NCI-H774 (cell line): ENCODE data around the gene KRTAP1-5.
"Not testable (repeated sequence)": the region's sequence is repeated elsewhere in the genome, so short reads cannot be mapped to it uniquely, and the experiment has no call there.

Experiments used
- DNase-seq: peaks from one replicate; lab custom pipeline; 2025; lab: John Stamatoyannopoulos, UW

The KRTAP1-5 gene

GRCh38 chr17:41048441-41048840 lies 21.4 kb upstream of the KRTAP1-5 start:
- no peak for DNase-seq

DNA sequence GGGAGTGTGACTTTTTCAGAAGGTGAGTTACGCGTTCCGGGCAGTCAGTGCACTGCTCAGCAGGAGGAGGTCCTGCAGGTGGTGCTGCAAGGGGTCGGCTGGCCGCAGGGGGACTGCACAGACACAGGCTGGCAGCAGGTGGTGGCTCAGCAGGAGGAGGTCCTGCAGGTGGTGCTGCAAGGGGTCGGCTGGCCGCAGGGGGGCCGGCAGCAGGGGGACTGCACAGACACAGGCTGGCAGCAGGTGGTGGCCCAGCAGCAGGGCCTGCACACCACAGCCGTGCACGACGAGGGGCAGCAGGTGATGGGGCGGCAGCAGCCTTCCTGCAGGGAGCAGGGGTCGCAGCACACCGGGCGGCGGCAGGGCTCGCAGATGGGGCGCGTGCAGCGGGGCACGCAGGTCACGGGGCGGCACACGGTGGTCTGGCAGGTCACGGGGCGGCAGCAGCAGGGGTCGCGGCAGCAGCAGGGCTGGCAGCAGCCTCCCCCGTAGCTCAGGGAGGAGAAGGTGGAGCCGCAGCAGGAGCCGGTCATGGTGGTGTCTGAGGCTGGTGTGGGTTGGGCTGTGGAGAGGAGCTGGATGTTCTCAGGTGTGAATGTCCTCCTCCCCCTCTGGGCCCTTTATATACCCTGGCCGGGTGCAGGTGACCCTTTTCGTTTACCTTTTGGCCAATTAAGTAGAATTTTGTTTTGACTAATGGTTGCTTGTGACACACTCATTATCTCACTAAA lies 19.9 kb upstream of the KRTAP1-5 start, which contains the start of gene KRTAP2-1:
KRTAP2-1 (minus strand) TSS at position 582 of the 731 bp plus-strand sequence; CDS start at position 533, 49 bp downstream.
- not testable (repeated sequence) for DNase-seq

- DNase-seq = no peak
These were observed 15.9 kb upstream of the KRTAP1-5 start for GRCh38 chr17:41042953-41043352.

DNA sequence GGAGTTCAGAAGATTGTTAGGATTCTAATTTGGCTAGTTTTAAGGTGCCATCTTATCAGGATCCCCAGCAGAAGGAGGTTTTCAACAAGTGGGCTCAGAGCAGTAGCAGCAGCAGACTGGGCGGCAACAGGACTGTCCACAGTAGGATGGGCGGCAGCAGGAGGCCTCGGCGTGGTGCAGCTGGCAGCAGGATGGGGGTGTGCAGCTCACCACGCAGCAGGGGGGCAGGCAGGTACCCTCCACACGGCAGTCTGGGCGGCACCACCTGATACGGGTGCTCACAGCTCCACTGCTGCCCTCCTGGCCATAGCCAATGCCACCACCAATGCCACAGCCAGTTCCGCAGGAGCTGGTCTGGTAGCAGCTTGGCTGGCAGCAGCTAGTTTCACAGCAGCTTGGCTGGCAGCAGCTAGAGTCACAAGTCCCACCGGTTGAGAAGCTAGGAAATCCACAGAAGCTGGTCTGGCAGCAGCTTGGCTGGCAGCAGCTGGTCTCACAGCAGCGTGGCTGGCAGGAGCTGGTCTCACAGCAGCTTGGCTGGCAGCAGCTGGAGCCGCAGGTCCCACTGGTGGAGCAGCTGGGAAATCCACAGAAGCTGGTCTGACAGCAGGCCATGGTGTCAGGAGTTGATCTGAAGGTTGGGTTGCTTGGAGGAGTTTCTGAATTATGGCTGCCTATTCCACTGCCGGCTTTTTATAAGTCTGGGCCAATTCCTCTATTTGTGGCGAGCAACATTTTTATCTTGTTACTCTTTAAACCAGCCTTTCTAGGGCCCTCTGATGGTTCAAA lies 14.0 kb upstream of the KRTAP1-5 start, which contains the start of gene KRTAP1-1:
KRTAP1-1 (minus strand) TSS at position 668 of the 789 bp plus-strand sequence; CDS start at position 615, 53 bp downstream.
- peak; percentile 76 for DNase-seq

DNA sequence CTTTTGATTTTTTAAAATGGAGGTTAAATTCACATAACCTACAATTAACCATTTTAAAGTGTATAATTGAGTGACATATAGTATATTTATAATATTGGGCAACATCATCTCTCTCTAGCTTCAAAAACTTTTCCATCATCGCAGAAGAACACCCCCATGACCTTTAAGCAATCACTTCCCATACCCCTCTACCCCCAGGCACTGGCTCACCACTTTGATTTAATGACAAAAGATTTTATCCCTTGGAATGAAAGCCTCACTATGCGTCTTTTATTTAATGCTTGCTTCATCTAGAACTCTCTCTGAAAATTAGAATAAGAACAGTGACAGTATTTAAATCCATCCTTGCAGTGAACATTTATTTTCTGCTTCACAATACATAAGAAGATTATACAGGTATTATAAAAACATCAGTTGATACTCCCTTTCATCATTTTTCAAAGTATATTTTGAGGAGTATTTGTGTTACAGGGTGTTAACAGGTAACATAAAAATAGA lies 10.9 kb upstream of the KRTAP1-5 start:
- DNase-seq = no peak

DNA sequence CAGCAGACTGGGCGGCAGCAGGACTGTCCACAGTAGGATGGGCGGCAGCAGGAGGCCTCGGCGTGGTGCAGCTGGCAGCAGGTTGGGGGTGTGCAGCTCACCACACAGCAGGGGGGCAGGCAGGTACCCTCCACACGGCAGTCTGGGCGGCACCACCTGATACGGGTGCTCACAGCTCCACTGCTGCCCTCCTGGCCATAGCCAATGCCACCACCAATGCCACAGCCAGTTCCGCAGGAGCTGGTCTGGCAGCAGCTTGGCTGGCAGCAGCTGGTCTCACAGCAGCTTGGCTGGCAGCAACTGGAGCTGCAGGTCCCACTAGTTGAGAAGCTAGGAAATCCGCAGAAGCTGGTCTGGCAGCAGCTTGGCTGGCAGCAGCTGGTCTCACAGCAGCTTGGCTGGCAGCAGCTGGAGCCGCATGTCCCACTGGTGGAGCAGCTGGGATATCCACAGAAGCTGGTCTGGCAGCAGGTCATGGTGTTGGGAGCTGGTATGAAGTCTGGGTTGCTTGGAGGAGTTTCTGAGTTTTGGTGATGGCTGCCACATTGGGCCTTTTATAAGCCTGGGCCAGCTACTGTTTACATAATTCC lies 7.4 kb upstream of the KRTAP1-5 start, which contains the start of gene KRTAP1-3:
KRTAP1-3 (minus strand) TSS at position 529 of the 590 bp plus-strand sequence; CDS start at position 476, 53 bp downstream.
- peak; percentile 90 for DNase-seq

DNA sequence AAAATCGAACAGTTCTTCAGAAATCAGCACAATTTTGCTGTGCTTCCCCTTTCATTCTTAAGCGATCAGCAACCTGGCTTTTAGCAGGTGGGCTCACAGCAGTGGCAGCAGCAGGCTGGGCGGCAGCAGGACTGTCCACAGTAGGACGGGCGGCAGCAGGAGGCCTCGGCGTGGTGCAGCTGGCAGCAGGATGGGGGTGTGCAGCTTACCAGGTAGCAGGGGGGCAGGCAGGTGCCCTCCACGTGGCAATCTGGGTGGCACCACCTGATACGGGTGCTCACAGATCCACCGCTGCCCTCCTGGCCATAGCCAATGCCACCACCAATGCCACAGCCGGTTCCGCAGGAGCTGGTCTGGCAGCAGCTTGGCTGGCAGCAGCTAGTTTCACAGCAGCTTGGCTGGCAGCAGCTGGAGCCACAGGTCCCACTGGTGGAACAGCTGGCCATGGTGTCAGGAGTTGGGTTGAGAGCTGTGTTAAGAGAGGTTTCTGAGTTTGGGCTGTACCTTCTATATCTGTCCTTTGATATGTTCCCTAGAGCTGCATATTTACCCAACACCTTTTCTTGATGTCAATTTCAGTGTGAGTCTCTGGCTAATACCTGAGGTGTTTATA lies 2.7 kb upstream of the KRTAP1-5 start, which contains the start of gene KRTAP1-4:
KRTAP1-4 (minus strand) TSS at position 563 of the 613 bp plus-strand sequence; CDS start at position 446, 117 bp downstream.
- DNase-seq = no peak

- DNase-seq = no peak
These were observed 2.3 kb downstream of the KRTAP1-5 start for GRCh38 chr17:41024697-41025096.

GRCh38 chr17:41020336-41020735 lies 6.7 kb downstream of the KRTAP1-5 start:
- no peak for DNase-seq

- DNase-seq = no peak
These were observed 7.6 kb downstream of the KRTAP1-5 start for GRCh38 chr17:41019415-41019814.

GRCh38 chr17:41018541-41018940 lies 8.5 kb downstream of the KRTAP1-5 start:
- no peak for DNase-seq

GRCh38 chr17:41016578-41017215 lies 10.3 kb downstream of the KRTAP1-5 start:
- no peak for DNase-seq

DNA sequence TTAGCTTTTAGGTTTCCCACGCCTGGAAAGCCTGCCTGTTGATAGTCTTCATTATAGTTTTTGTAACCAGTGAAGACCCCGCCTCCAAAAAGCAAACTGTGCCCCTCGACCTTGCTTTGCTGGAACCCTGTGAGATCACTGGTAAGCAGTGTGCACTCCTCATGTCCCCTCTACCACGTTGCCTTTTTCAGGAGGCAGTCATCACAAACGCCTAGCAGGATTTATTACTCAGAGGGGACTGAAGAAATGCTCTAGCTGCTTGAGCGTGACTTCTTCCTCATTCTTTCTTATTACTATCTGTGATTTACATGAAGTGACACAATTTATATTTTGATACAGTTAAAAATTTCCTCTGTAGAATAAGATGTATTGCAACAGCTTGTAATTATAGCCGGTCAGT lies 11.6 kb downstream of the KRTAP1-5 start:
- no peak for DNase-seq

DNA sequence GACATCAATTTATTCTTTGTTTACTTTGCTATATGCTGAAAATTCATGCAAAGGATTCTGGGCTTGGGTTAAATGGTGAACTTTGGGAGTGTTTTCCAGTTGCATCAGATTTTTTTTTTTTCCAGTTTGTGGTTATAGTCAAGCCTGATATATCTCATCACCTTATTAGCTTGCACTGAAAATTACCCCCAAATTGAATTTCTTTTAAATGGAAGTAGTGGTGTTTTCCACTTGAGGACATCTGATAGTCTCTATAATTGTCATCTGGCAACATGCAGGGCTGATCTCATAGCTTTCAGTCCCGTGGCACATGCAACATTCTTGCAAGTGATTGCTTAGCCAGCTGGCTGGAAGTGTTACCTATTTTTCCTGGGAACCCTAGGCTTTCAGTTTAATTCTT lies 13.4 kb downstream of the KRTAP1-5 start:
- DNase-seq = no peak

- no peak for DNase-seq
These were observed 13.8 kb downstream of the KRTAP1-5 start for GRCh38 chr17:41013181-41013580.

GRCh38 chr17:41012326-41013120 lies 14.5 kb downstream of the KRTAP1-5 start:
- peak; percentile 25 for DNase-seq

GRCh38 chr17:41010441-41010840 lies 16.6 kb downstream of the KRTAP1-5 start:
- DNase-seq = no peak

DNA sequence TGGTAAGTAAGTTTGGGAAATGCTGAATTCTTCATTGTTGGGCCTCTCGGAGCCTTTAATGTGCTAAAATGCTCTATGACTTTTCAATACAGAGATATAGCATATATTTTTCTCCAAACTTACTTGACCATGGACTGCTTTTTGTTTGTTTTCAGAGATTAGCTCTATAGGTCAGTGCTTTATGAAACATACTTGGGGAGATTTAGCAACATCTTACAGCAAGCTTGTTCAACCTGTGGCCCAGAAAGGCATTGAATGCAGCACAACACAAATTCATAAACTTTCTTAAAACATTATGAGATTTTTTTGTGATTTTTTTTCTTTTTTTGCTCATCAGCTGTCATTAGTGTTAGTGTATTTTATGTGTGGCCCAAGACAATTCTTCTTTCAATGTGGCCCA lies 17.1 kb downstream of the KRTAP1-5 start:
- DNase-seq = no peak

DNA sequence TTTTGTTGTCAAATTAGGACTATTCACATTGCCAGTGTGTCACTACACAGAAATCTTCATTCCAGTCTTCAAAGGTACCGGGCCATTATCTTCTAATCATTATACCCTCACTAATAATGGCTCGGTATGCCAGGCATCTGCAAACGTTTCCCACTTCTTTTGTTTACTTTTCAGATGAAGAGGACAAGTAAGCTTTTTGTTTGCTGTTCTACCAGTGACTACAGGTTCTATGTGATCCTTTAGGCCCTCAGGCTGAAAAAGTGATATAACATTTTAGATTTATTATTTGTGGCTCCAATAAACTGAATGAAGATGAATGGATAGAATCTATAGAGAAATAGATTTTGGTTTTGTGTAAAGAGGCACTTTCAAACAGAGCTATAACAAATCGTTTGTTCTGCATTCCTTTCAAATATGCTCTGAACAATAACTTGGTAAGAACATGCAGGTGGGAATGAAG lies 17.7 kb downstream of the KRTAP1-5 start:
- peak; percentile 75 for DNase-seq

GRCh38 chr17:41008811-41009210 lies 18.2 kb downstream of the KRTAP1-5 start, which contains the start of gene KRTAP3-1:
KRTAP3-1 (minus strand) TSS chr17:41009128; CDS start chr17:41009074, 54 bp downstream.
- DNase-seq = peak; percentile 82
